Caco-2 (cell line): ENCODE measurements around the gene TCTA. TPM values are rescaled to one million over a fixed set of nuclear protein-coding genes. Genes with fewer than 3 reads are reported as not detected.
"Not testable (repeated sequence)": the region's sequence is repeated elsewhere in the genome, so short reads cannot be mapped to it uniquely, and the experiment has no call there.

Source experiments
- BruUV-seq: library from RNA; stranded (reverse); fragments of 400-500 nt; replicated peaks from 2 replicates; lab custom pipeline; 2021; lab: Mats Ljungman, UMichigan
- CTCF ChIA-PET: fragments of 300-600 bp; sonication (Branson Sonifier 250); formaldehyde crosslinking; loops from one replicate; lab custom pipeline; 2022; ENCODE audit warnings: antibody characterized with exemption; lab: Charles Lee
- POLR2A ChIA-PET: fragments of 300-600 bp; sonication (Branson Sonifier 250); formaldehyde crosslinking; loops from one replicate; lab custom pipeline; 2022; ENCODE audit warnings: antibody characterized with exemption; lab: Charles Lee
- DNase-seq, 2 experiments: peaks; one replicate each; pipeline versions ENCODE4 v3.0.0 to v3.0.0-alpha.2; 2020 to 2022
- H3K27me3 ChIP-seq: replicated peaks from 2 replicates; pipeline ENCODE4 v1.6.0; 2011; ENCODE audit warnings: low read length; ENCODE audit not compliant: control insufficient read depth, insufficient read depth
- H3K36me3 ChIP-seq: 2 replicates; pipeline ENCODE4 v1.5.1; 2011; ENCODE audit warnings: low read length; ENCODE audit not compliant: control insufficient read depth, insufficient read depth
- H3K4me1 ChIP-seq: fragments of 250-450 bp; sonication (Bioruptor Pico); 2 replicates; pipeline ENCODE4 v1.5.1; 2020; ENCODE audit warnings: mild to moderate bottlenecking
- H3K4me3 ChIP-seq: 2 replicates; pipeline ENCODE4 v1.5.1; 2011; ENCODE audit warnings: low read depth, mild to moderate bottlenecking, control low read depth, low read length
- H3K9me3 ChIP-seq: fragments of 250-450 bp; sonication (Bioruptor Pico); 2 replicates; pipeline ENCODE4 v1.5.1; 2020; ENCODE audit warnings: mild to moderate bottlenecking, moderate library complexity
- H3K27ac Mint-ChIP-seq: one replicate; pipeline ENCODE4 v1.8.0; 2022; ENCODE audit warnings: mixed read lengths; ENCODE audit not compliant: unreplicated experiment
- H3K27me3 Mint-ChIP-seq: one replicate; pipeline ENCODE4 v1.8.0; 2022; ENCODE audit warnings: mixed read lengths; ENCODE audit not compliant: insufficient read depth, unreplicated experiment
- H3K36me3 Mint-ChIP-seq: one replicate; pipeline ENCODE4 v1.8.0; 2022; ENCODE audit warnings: mild to moderate bottlenecking, mixed read lengths; ENCODE audit not compliant: insufficient read depth, unreplicated experiment
- H3K4me1 Mint-ChIP-seq: one replicate; pipeline ENCODE4 v1.8.0; 2022; ENCODE audit warnings: low read depth, mixed read lengths; ENCODE audit not compliant: unreplicated experiment
- H3K4me3 Mint-ChIP-seq: one replicate; pipeline ENCODE4 v1.8.0; 2022; ENCODE audit warnings: mild to moderate bottlenecking, moderate library complexity, mixed read lengths; ENCODE audit not compliant: unreplicated experiment
- H3K9me3 Mint-ChIP-seq: one replicate; pipeline ENCODE4 v1.8.0; 2022; ENCODE audit warnings: mixed read lengths; ENCODE audit not compliant: unreplicated experiment
- CTCF ChIP-seq, 2 experiments: fragments of 200-600 bp in 1 of 2; IDR thresholded peaks; 1 replicate in 1 of 2; 2 replicates in 1 of 2; pipeline versions ENCODE4 v1.5.1 to v1.8.0; 2011 to 2022; ENCODE audit warnings: antibody characterized with exemption in 1 of 2, control low read depth in 1 of 2, inconsistent platforms in 1 of 2, low read depth in 1 of 2, low read length in 1 of 2, mild to moderate bottlenecking in 1 of 2, moderate library complexity in 1 of 2; ENCODE audit not compliant: insufficient read depth in 1 of 2, severe bottlenecking in 1 of 2, unreplicated experiment in 1 of 2
- intact Hi-C: fragments of 100-400 bp; cut with micrococcal nuclease; formaldehyde crosslinking; loops from one replicate; pipeline ENCODE4 v1.10.0; 2022; ENCODE audit not compliant: unreplicated experiment
- total RNA-seq: library from RNA; stranded (reverse); gene quantifications from 2 replicates; pipeline ENCODE4 v1.2.3, GENCODE V29; 2022

Gene TCTA
- total RNA-seq, 1 experiment from 2014 or later = 15.5 TPM

GRCh38 chr3:49399461-49399860, 12.8 kb upstream of the TCTA start:
- Histone ChIP-seq H3K4me1 (peaks cover 19% of the 10 kb centered on the region), H3K36me3 (peaks cover 1% of the 10 kb centered on the region), H3K4me3 (no peak overlapping the region), H3K9me3 (no peaks in the 10 kb centered on the region), H3K27me3 (no peaks in the 10 kb centered on the region)
- no peaks in the 10 kb centered on the region for H3K9me3 Mint-ChIP-seq
- H3K4me3 Mint-ChIP-seq = no peak overlapping the region
- H3K27me3 Mint-ChIP-seq = no peaks in the 10 kb centered on the region
- no peak overlapping the region for H3K27ac Mint-ChIP-seq
- TF ChIP-seq CTCF (IDR thresholded peaks at IDR 0.05; ENCODE audit: insufficient read depth in 1 of 2, low read depth in 1 of 2, low read length in 1 of 2, severe bottlenecking in 1 of 2, unreplicated experiment in 1 of 2) = no peak
- DNase-seq = no peak
- peaks cover 20% of the 10 kb centered on the region for H3K4me1 Mint-ChIP-seq
- ChIA-PET CTCF (no interaction called here), POLR2A (interaction anchor here (1.1 kb wide), 1 partner anchor 59 kb away, joined by 6 read pairs; the partner anchor contains the start of gene USP4)
- no TSS peak for BruUV-seq
- peaks cover 54% of the 10 kb centered on the region for H3K36me3 Mint-ChIP-seq
- intact Hi-C loops = no loop called here

- no peak for TF ChIP-seq CTCF (IDR thresholded peaks at IDR 0.05; ENCODE audit: insufficient read depth in 1 of 2, low read depth in 1 of 2, low read length in 1 of 2, severe bottlenecking in 1 of 2, unreplicated experiment in 1 of 2)
- no peaks in the 10 kb centered on the region for H3K27me3 ChIP-seq
- H3K4me3 ChIP-seq = no peak overlapping the region
- intact Hi-C loops = no loop called here
- CTCF ChIA-PET = no interaction called here
- H3K4me1 ChIP-seq = peaks cover 13% of the 10 kb centered on the region
- no peak overlapping the region for H3K27ac Mint-ChIP-seq
- peaks cover 46% of the 10 kb centered on the region for H3K36me3 Mint-ChIP-seq
- H3K4me3 Mint-ChIP-seq = no peak overlapping the region
- no peak for DNase-seq
- H3K27me3 Mint-ChIP-seq = no peaks in the 10 kb centered on the region
- H3K36me3 ChIP-seq = no peaks in the 10 kb centered on the region; the same call in none of the 2 replicates
- no TSS peak for BruUV-seq
- POLR2A ChIA-PET = no interaction called here
- no peaks in the 10 kb centered on the region for H3K9me3 ChIP-seq
- no peaks in the 10 kb centered on the region for H3K9me3 Mint-ChIP-seq
- peaks cover 18% of the 10 kb centered on the region for H3K4me1 Mint-ChIP-seq
These were observed 10.5 kb upstream of the TCTA start for GRCh38 chr3:49401766-49402165.

GRCh38 chr3:49403891-49404290, 8.3 kb upstream of the TCTA start:
- peaks cover 9% of the 10 kb centered on the region; the same call in 1 of the 2 replicates for H3K4me1 ChIP-seq
- H3K9me3 ChIP-seq = no peaks in the 10 kb centered on the region
- Mint-ChIP-seq H3K27me3 (no peaks in the 10 kb centered on the region), H3K4me3 (no peak overlapping the region), H3K9me3 (no peaks in the 10 kb centered on the region), H3K36me3 (peaks cover 39% of the 10 kb centered on the region), H3K4me1 (peaks cover 12% of the 10 kb centered on the region), H3K27ac (no peak overlapping the region)
- no TSS peak for BruUV-seq
- intact Hi-C loops = no loop called here
- TF ChIP-seq CTCF (IDR thresholded peaks at IDR 0.05; ENCODE audit: insufficient read depth in 1 of 2, low read depth in 1 of 2, low read length in 1 of 2, severe bottlenecking in 1 of 2, unreplicated experiment in 1 of 2) = no peak
- ChIA-PET CTCF (no interaction called here), POLR2A (no interaction called here)
- H3K27me3 ChIP-seq = no peaks in the 10 kb centered on the region
- H3K4me3 ChIP-seq = no peak overlapping the region
- no peaks in the 10 kb centered on the region; the same call in none of the 2 replicates for H3K36me3 ChIP-seq
- no peak for DNase-seq

- BruUV-seq, H3K36me3 ChIP-seq, H3K4me3 Mint-ChIP-seq, POLR2A ChIA-PET, H3K27me3 ChIP-seq, H3K9me3 Mint-ChIP-seq, DNase-seq, H3K27ac Mint-ChIP-seq, H3K4me3 ChIP-seq, intact Hi-C loops, H3K9me3 ChIP-seq, H3K27me3 Mint-ChIP-seq: not testable (repeated sequence)
- peaks cover 22% of the 10 kb centered on the region for H3K36me3 Mint-ChIP-seq
- peaks cover 22% of the 10 kb centered on the region for H3K4me1 Mint-ChIP-seq
- H3K4me1 ChIP-seq = peaks cover 23% of the 10 kb centered on the region
- CTCF ChIA-PET = interaction anchor here (0.8 kb wide), 1 partner anchor 65 kb away, joined by 3 read pairs; the partner anchor contains the start of gene USP4
These were observed 6.7 kb upstream of the TCTA start for GRCh38 chr3:49405570-49405969.
